Common myeloid progenitor, CD34-positive (primary cell): Measurements from ENCODE around the gene ADAD1.

Source experiments
- CTCF ChIA-PET: fragments of 350-600 bp; sonication (Branson Sonifier 250); formaldehyde crosslinking; loops from one replicate; lab custom pipeline; 2021; ENCODE audit warnings: antibody characterized with exemption; lab: Charles Lee
- POLR2A ChIA-PET: fragments of 350-600 bp; sonication (Branson Sonifier 250); formaldehyde crosslinking; loops from one replicate; lab custom pipeline; 2021; ENCODE audit warnings: antibody characterized with exemption; lab: Charles Lee
- DNase-seq, 3 donors: peaks; one replicate each; pipeline versions ENCODE4 v3.0.0 to v3.0.0-alpha.2; 2013
- H3K27ac ChIP-seq, 2 experiments: 1 replicate in 1 of 2; 2 replicates in 1 of 2; pipeline ENCODE4 v1.7.0; 2013; ENCODE audit warnings: inconsistent platforms in 2 of 2, low read length in 2 of 2, mild to moderate bottlenecking in 2 of 2, low read depth in 1 of 2, moderate library complexity in 1 of 2; ENCODE audit not compliant: severe bottlenecking in 2 of 2, insufficient read depth in 1 of 2, poor library complexity in 1 of 2
- H3K27me3 ChIP-seq, 5 experiments: replicated peaks in 2 of 5; 1 replicate in 3 of 5; 2 replicates in 2 of 5; pipeline versions ENCODE4 v1.6.1 to v1.7.0; 2013; ENCODE audit warnings: low read length in 4 of 5, mild to moderate bottlenecking in 2 of 5, moderate library complexity in 2 of 5, inconsistent platforms in 1 of 5; ENCODE audit not compliant: insufficient read depth in 5 of 5, control insufficient read depth in 4 of 5
- H3K36me3 ChIP-seq, 4 experiments: 1 replicate in 2 of 4; 2 replicates in 2 of 4; pipeline versions ENCODE4 v1.6.1 to v1.7.0; 2013; ENCODE audit warnings: low read length in 3 of 4, control low read depth in 1 of 4, mild to moderate bottlenecking in 1 of 4; ENCODE audit not compliant: control insufficient read depth in 4 of 4, insufficient read depth in 4 of 4
- H3K4me1 ChIP-seq, 4 experiments: 1 replicate in 3 of 4; 2 replicates in 1 of 4; pipeline versions ENCODE4 v1.6.1 to v1.7.1; 2013; ENCODE audit warnings: low read length in 3 of 4, mild to moderate bottlenecking in 3 of 4, control low read depth in 1 of 4, inconsistent platforms in 1 of 4, moderate library complexity in 1 of 4; ENCODE audit not compliant: control insufficient read depth in 4 of 4, insufficient read depth in 4 of 4; ENCODE audit errors: control extremely low read depth in 1 of 4
- H3K4me3 ChIP-seq, 7 experiments: 1 replicate in 4 of 7; 2 replicates in 3 of 7; pipeline versions ENCODE4 v1.5.1 to v1.7.0; 2013; ENCODE audit warnings: mild to moderate bottlenecking in 7 of 7, low read length in 6 of 7, moderate library complexity in 6 of 7, inconsistent platforms in 2 of 7, low read depth in 2 of 7, control low read depth in 1 of 7; ENCODE audit not compliant: insufficient read depth in 4 of 7, control insufficient read depth in 1 of 7; ENCODE audit errors: extremely low read depth in 1 of 7
- H3K9me3 ChIP-seq, 5 experiments: 1 replicate in 4 of 5; 2 replicates in 1 of 5; pipeline versions ENCODE4 v1.6.1 to v1.7.1; 2013; ENCODE audit warnings: low read length in 4 of 5, mild to moderate bottlenecking in 2 of 5, inconsistent platforms in 1 of 5, low read depth in 1 of 5, moderate library complexity in 1 of 5; ENCODE audit not compliant: control insufficient read depth in 4 of 5, insufficient read depth in 2 of 5; ENCODE audit errors: control extremely low read depth in 1 of 5
- WGBS: methylation state at CpG from one replicate; pipeline ENCODE4 v1.1.5; 2013; ENCODE audit not compliant: insufficient coverage; 5-methylcytosine and 5-hydroxymethylcytosine counted together

The ADAD1 gene

GRCh38 chr4:122476745-122477144 lies 97.9 kb downstream of the ADAD1 start:
- WGBS = no CpG with 5 or more reads among the region's 1 CpG
- no peaks in the 10 kb centered on the region for H3K27me3 ChIP-seq
- CTCF ChIA-PET = no interaction called here
- no peak overlapping the region for H3K4me3 ChIP-seq
- POLR2A ChIA-PET = no interaction called here
- H3K9me3 ChIP-seq = peaks cover 0 to 7% (median 0%) of the 10 kb centered on the region in 5 experiments
- H3K27ac ChIP-seq = no peak overlapping the region
- H3K36me3 ChIP-seq = no peaks in the 10 kb centered on the region
- DNase-seq = no peak
- peaks cover 0 to 20% (median 9%) of the 10 kb centered on the region in 4 experiments for H3K4me1 ChIP-seq
